SW 1271 (cell line): ENCODE results near the gene GJC2.
A peak's percentile ranks its signal among the peaks of the same experiment; 100 is the strongest.

Experiments used
- DNase-seq, 2 experiments: peaks; one replicate each; lab custom pipeline; 2025; lab: John Stamatoyannopoulos, UW

GJC2 gene

DNA sequence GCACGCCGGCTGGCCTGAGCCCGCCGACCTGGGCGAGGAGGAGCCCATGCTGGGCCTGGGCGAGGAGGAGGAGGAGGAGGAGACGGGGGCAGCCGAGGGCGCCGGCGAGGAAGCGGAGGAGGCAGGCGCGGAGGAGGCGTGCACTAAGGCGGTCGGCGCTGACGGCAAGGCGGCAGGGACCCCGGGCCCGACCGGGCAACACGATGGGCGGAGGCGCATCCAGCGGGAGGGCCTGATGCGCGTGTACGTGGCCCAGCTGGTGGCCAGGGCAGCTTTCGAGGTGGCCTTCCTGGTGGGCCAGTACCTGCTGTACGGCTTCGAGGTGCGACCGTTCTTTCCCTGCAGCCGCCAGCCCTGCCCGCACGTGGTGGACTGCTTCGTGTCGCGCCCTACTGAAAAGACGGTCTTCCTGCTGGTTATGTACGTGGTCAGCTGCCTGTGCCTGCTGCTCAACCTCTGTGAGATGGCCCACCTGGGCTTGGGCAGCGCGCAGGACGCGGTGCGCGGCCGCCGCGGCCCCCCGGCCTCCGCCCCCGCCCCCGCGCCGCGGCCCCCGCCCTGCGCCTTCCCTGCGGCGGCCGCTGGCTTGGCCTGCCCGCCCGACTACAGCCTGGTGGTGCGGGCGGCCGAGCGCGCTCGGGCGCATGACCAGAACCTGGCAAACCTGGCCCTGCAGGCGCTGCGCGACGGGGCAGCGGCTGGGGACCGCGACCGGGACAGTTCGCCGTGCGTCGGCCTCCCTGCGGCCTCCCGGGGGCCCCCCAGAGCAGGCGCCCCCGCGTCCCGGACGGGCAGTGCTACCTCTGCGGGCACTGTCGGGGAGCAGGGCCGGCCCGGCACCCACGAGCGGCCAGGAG lies 8.6 kb downstream of the GJC2 start:
- no peak for DNase-seq

- no peak for DNase-seq
Observed at GRCh38 chr1:228159008-228159665, 9.4 kb downstream of the GJC2 start.

DNA sequence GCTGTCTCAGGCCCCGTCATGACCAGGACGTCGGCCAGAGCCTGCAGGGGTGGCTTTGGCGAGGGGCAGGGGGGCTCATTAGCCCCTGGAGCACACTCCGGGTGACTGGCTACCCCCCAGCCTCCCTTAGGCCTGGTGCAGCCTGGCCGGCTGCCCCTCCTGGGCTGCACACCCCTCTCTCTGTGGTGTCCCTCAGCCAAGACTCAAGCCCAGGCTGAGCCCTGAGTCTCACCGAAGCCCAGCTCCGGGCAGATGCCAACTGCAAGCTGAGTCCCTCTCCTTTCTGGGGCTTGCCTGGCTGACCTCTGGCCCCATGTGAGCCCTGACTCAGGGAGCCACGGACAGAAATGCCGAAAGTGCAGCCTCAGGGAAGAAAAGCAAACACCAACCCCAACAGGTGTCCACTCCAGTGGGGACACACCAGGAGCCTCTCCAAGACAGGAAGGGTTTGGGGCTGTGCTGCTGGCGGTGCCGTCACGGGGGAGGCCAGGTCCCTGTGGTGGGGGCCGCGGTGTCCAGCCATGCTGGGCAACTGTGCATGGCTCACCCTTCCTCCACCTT lies 10.6 kb downstream of the GJC2 start:
- no peak for DNase-seq

GRCh38 chr1:228161362-228161761 lies 11.6 kb downstream of the GJC2 start:
- DNase-seq, result no peak

- no peak for DNase-seq
Observed at GRCh38 chr1:228161866-228162265, 12.1 kb downstream of the GJC2 start.

GRCh38 chr1:228162286-228163006 lies 12.7 kb downstream of the GJC2 start:
- no peak for DNase-seq

GRCh38 chr1:228163007-228163753 lies 13.4 kb downstream of the GJC2 start:
- no peak for DNase-seq

GRCh38 chr1:228163776-228164519 lies 14.2 kb downstream of the GJC2 start:
- no peak for DNase-seq

DNA sequence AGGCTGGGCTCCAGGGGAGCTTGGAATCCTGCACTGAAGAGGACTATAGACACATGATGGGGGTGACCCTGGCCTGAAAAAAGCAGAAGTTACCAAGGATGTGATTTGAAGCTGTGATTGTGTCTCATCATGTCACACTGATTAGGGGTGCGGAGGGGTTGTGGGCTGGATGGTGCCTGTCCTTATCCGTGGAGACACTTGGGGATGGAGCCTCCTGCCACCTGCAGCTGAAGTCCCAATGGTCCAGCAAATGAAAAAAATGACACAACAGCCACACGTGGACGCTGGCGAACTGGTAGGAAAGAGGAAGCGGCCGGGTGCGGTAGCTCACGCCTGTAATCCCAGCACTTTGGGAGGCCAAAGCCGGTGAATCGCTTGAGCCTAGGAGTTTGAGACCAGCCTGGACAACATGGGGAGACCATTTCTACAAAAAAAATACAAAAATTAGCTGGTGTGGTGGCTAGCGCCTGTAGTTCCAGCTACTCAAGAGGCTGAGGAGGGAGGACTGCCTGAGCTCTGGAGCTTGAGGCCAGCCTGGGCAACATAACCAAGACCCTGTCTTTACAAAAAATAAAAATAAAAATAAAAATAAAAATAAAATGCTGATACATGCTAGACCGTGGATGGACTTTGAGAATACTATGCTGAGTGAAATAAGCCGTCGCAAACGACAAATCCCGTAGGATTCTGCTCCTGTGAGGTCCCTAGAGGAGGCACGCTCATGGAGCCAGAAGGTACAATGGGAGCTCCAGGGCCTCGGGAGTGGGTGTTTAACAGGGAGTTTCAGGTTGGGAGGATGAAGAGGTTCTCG lies 15.0 kb downstream of the GJC2 start:
- no peak for DNase-seq

DNA sequence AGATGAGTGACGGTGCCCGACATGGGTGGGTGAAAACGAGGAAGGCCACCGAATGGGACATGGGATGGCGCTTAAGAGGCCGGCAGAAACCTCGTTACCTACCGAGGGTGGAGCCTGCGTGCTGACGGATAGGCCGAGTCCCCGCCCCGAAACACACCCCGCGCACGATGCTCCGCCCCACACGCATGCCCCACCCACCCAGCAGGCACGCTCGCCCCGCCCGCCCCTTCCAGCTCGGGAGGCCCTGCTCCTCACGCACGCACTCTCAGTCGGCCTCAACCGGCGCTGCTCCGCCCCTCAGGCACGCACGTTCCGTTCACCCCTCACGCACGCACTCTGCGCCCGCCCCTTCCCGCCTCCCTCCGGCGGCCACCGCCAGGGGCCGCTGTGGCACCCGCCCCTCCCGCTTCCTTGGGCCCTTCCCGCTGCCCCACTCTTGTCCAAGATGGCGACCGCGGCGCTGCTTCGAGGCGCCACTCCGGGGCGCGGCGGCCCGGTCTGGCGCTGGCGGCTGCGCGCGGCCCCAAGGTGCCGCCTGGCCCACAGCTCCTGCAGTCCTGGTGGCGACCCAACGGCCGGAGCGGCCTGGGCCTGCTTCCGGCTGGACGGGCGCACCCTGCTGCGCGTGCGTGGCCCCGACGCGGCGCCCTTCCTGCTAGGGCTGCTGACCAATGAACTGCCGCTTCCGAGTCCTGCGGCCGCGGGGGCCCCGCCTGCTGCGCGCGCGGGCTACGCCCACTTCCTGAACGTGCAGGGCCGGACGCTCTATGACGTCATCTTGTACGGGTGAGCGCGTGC lies 15.8 kb downstream of the GJC2 start, which contains the start of gene IBA57:
Gene IBA57, plus strand, starts transcription at position 433 of the 798 bp plus-strand sequence. Its CDS starts 13 bp downstream, at position 446.
- DNase-seq, result peak; percentile 85 to 90

- peak in 1 of 2 experiments; percentile 58 for DNase-seq
Observed at GRCh38 chr1:228166170-228166936, 16.6 kb downstream of the GJC2 start.

DNA sequence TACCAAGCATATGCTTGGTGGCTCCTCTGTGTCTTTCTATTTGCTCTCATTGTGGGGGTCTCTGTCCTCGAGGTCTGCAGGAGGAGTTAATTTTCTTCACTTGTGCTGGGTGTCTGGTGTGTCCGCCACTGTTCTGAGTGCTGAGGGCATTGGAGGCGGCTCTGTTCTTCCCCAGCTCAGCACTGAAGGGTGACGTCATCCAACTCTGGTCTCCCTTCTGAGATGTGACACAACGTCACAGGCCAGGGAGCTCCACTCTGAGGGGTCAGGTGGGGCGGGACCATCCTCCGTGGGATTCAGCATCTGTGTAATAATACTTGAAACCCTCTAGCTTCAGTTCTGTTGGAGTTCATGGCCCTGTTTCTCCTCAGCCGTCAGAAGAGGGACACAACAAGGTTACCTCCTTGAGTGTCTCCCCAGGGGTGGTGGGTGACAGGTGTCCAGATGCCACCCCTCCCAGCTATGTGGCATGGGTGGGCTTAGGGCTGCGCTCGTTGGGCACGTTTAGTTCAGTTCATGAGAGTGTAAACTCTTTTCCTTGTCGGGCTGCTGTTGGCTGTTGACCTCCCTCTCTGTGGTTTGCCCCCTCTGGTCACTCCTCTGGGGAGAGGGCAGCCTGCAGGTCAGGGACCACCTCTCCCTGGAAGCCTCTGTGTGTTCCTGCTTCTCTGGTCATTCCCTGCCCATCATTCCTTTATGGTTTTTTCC lies 19.0 kb downstream of the GJC2 start:
- no peak for DNase-seq

GRCh38 chr1:228169345-228169744 lies 19.6 kb downstream of the GJC2 start:
- no peak for DNase-seq

- no peak for DNase-seq
Observed at GRCh38 chr1:228170666-228171065, 20.9 kb downstream of the GJC2 start.

DNA sequence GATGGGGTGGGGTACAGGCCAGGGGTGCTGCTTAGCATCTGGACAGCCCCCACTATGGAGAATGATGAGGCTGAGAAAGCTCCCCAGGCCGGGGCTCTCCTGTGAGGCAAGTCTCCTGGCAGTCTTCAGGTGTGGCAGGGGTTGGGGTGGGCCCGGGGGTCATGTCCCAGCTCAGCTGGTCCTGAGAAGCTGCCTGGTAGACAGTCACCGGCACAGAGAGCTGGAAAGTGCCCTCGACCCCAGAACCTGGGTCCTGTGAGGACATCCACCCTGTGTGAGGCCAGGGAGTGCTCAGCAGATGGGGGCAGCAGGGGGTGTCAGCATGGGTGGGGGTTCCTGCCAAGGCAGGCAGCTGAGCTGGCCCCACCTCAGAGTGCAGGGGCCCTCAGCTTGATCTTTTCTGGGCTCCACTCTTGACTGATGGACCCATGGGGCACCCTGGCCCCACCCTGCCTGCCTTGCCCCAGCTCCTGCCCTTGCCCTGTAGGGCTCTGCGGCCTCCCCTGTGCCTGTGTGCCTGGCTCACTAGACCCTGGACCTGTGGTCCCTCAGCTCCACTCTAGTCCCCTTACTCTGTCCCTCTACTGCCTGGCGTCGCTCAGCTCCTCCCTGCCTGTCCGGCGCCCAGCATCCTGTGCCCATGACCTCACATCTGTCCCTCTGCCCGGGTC lies 21.6 kb downstream of the GJC2 start:
- no peak for DNase-seq

DNA sequence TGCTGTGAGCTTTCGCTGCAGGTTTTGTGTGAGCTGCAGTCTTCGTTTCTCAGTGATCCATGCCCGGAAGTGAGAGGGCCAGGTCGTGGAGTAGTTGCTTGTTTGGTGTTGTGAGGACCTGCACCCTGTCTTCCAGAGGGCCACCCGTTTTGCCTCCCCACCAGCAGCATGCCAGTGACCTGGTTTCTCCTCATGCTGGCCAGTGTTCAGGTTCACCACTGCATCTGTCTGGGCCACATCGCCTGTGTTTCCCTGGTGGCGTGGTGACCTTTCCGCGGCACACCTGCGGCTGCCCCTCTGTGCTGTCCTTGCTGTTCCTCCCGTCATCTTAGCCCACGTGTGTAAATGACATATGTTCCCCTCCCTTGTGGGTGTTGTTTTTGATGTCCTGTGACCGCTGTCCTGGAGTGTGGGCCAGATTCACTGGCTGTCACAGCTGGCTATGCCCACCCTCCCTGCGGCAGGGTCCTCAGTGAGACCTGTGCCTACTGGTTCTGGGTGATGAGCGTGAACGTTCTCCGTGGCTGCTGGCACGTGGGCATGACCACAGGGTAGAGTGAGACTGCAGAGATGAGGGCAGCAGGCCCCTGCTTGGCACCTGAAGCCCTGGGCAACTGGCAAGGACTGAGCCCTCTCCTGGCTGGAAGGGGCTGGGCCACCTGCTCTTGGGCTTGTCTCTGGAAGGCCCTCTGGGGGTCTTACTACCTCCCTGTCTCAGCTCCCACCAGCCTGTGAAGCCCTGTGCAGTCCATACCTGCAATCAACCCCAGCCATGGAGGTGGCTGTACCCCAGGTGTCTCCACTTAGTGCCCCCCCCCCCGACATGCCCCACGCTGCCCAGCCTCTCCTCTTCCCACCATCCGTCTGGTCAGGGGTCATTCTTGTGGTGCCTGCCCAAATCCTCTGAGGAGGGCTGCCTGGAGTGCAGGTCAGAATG lies 23.1 kb downstream of the GJC2 start:
- DNase-seq, result no peak
